ENCODE results near the gene GRIA2.

Gene GRIA2

DNA sequence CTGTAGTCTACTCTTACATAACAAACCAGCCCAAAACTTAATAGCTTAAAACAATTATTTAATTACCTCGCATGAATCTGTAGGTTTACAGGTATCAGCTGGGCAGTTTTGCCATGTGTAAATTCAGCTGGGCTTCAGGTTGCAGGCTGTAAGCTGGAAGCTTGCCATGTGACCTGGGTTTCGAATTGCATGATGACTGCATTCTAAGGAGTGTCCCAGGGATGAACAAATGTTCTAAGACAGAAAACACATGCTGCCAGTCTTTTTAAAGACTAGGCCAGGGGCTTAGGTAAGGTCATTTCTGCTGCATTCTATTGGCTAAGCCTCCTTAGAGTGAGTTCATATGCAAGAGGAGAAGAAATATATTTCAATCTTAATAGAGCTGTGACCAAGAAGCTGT, 44.8 kb downstream of the GRIA2 start:
- no peak for DNase-seq

DNA sequence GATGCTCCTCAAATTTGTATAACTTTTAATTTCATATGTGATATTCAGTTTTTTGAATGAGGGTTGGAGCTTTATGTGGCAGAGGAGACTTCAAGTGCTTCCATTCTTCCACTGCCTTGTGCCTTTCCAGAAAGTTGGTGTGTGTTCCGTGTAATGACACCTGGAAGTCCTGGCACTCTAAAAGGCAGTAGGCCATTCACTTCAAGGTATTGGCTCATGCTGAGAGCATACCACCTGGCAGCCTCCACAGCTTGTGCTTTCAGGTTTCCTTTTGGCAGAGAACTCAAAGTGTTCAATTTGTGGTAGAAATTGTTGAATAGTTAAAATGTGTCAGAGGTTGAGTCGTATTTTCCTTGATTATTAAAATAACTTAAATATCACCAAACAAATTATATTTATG, 49.6 kb downstream of the GRIA2 start:
- no peak for DNase-seq

DNA sequence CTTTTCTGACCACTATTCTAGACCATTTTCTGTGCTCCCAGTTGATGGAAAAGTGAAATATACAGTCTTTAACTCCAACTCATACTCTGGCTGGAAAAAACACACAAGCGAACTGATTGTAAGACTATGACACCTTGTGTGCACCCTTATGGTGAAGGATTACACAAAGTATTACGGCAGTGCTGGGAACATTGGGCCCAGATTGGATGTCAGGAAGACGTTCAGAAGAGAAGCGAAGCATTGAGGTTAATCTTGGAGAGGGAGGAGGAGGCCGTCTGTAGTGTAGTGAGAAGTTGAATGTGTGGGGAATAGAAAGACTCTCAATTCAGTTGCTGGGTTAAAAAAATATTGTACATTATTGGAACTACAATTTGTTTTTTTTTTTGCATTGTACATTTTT, 50.0 kb downstream of the GRIA2 start:
- no peak for DNase-seq

DNA sequence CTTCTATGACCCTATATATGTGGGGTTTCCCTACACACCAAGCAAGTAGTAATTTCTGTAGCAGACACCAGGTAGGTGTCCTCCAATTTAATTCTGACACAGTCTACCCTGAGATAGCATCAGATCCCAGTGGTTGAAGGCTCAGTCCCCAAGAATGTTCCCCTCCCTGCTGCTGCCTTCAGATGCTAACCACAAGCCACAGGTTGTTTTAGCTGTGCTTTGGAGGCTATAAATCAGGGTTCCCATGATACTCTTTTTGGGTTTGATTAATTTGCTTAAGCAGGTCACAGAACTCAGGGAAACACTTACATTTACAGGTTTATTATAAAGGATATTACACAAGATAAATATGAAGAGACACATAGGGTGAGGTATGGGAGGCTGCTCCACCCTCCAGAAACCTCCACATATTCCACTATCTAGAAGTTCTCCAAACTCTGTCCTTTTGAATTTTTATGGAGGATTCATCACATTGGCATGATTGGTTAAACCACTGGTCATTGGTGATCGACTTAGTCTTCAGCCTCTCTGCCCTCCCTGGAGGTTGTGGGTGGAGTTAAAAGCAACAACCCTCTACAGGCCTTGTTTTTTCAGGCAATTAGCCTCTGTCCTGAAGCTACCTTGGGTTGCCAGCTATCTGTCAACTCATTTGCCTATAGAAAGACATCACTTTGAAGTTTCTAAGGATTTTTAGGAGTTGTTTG, 50.8 kb downstream of the GRIA2 start:
- DNase-seq = no peak

DNA sequence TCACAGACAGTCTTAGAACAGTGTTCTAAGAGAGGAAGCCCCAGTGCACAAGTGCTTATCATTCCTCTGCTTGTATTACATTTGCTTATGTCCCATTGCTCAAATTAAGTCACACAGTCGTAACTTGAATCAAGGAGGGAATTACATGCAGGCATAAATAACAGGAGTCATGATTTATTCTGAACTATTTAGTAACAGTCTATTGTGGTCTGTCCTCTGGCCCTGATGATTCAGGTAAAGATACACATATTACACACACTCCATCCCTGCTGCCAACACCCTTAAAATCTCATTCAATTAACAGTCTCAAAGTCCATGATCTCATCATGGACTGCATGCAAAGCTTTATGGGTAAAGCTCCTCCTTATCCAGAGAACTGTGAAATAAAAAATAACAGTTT, 60.1 kb downstream of the GRIA2 start:
- DNase-seq = no peak

DNA sequence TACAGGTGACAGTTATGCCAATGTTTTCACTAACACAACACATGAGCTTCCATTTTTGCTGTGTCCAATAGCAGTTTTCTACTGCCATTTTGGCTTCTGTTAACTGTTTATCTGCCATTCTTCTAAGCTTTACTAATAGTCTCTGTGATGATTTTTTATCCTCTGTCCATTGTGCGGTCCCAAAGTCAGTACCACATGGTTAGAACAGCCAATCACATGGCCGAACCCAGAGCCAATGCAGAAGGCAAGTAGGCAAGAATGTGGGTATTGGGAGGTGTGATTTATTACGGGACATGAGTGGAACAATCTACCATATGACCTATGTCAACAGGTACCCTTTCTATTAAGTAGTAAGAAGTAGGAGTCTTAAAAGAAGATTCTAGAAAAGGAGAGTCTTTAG, 61.5 kb downstream of the GRIA2 start:
- DNase-seq = no peak

DNA sequence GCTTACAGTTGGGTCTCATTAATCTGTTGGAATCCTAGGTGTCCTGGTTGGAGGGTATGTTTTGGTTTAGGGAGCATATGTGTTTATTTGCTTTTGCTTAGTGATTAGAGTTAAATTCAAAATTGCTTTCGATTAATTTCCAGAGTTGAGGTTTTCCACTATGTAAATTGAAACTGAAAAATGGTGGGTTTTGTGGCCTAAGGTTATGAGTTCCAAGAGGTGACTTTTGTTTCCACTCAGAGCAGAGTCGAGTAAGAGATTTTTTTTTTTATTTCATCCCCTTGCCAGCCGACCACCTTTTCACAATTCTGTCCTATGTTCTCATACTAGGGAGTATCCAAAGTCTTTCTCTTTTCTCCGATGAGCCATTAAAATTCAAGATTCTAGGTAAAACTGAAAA, 66.9 kb downstream of the GRIA2 start:
- DNase-seq = no peak

DNA sequence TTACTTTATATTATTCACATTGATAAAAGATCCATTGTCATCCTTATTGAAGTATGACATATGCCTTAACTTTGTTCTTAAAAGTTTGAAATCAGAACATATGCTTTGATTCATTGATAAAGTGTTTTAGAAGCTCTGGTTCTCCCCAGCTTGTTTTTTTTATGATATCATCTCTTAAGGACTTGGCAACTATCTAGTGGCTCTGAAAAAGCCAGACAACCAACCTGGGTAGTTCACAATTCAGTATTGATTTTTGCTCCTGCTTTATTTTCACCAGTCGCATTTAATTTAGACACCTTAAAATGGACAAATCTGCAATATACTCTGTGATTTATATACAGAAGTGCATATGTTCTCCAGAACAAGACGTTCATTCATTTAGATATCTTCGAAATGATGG, 70.1 kb downstream of the GRIA2 start:
- DNase-seq = no peak

DNA sequence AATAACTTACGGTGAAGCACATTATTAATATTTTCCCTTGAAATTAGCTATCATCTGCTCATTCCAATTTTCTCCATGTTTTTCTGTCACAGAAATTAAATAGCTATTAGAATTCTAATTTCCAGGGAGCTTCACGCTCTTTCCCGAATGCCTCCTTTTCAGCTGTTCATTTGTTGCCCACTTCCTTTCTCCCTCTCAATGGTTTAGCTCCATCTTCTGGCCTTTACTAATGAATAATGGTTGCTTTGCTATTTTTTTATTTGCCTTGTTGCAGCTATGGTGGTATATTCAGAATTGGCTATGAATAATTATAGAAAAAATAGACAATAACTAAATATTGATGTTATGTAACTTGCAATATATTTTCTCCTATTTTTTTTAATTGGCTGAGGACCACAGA, 70.5 kb downstream of the GRIA2 start:
- DNase-seq = no peak

DNA sequence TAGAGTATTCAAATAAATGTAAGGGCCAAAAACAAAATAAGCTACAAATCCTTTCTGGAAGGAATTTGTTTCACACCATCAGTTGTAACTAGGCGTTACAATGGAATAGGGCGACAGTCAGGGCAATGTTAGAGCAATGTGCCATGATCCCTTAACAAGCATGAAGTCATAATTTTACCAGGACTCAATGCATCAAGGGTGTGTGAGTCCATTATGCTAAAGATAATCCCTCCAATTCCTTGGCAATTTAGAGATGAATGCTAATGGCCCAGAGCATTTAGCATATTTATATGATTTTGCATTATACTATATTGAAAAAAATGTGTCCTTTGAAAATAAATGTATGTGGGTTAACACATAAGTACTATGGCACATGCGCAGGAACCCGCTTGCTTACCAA, 73.1 kb downstream of the GRIA2 start:
- DNase-seq = no peak

DNA sequence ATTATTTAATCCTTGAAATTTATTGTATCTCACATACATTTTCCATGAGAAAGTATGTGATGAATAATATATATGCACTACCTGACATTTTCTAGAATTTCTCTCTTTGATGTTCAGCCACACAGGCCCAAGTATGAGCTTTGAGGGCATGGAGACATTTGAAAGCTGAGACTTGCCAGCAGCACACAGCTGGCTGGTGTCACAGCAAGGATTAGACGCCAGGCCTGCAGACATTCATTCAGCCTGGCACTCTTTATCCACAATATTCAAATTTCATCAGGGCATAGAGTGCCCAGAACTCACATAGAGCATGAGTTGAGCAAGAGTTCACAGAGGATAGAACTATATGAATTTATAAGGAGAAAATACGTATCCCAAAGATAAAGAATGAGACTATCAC, 74.0 kb downstream of the GRIA2 start:
- DNase-seq = no peak

DNA sequence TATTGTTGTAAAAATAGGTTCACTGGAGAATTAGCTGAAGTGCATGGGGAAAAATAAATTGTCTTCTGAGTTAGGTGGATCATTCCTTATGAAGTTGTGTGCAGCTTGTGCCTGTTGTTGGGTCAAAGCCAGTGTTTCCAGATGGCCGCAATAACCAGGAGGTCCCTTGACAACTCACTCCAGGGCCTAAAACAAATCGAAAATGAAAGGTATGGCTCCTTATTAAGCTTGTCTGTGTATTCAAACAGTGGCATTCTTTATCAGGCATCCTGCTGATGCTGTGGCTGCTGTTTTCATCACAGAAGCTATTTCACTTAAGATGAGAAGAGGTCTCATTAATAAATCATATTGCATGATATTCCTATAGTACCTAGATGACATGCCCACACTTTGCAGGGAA, 80.2 kb downstream of the GRIA2 start:
- no peak for DNase-seq

DNA sequence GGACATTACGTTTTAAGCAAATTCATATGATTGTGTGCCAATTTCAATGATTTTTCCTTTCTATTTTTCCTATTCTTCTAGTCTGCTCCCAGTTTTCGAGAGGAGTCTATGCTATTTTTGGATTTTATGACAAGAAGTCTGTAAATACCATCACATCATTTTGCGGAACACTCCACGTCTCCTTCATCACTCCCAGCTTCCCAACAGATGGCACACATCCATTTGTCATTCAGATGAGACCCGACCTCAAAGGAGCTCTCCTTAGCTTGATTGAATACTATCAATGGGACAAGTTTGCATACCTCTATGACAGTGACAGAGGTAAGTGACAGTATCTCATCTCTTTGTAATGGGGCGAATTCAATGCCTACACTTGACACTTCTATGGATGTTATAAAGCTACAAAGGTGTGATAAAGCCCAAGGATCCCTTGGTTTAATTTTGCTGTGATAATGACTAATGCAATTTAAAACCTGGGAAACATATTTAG, 83.0 kb downstream of the GRIA2 start:
- DNase-seq = no peak

DNA sequence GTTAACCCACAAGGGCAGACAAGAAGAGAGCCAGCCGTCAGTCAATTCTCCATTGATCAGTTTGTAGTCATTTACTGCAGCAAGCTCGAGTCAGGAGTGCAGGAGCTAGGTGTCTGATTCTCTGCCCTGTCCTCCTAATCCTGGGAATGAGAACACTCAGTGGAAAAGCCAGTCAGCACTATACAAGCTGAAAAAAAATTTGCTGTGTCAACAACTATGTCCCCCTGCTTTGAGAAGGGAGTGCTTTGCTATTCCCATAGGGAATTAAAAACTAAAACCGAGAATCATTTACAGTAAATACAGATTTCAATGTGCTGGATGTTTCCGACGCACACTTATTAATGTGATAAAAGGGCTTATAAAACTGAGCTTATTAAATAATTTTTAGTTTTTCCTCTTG, 84.2 kb downstream of the GRIA2 start:
- DNase-seq = no peak

DNA sequence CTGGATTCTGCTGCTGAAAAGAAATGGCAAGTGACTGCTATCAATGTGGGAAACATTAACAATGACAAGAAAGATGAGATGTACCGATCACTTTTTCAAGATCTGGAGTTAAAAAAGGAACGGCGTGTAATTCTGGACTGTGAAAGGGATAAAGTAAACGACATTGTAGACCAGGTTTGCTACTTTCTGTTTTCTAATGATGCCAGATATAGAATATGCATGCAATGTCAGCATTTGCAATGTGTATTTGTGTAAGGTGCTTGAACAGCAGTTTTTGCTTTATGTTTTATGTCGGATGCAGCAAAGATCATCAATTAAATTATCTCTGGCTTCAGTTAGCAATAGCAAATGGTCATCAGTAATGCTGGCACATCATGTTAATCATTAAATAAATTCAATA, 92.2 kb downstream of the GRIA2 start:
- DNase-seq = no peak

DNA sequence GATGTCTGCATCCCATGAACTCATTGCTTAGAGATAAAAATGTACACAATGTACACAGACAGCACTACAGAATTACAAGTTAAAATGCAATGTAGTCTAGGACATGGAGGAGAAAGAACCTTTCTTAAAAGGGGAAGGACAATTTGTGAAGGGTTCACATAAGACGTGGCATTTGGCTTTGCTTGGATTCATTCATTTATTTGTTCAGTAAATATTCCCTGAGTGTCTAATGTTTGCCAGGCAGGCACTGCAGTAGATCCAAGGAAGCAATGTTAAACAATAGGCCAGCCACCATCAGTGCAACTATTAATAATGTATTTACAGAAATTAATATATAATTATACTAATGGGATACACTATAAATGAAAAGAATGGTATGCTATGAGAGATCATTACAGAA, 94.4 kb downstream of the GRIA2 start:
- DNase-seq = no peak

DNA sequence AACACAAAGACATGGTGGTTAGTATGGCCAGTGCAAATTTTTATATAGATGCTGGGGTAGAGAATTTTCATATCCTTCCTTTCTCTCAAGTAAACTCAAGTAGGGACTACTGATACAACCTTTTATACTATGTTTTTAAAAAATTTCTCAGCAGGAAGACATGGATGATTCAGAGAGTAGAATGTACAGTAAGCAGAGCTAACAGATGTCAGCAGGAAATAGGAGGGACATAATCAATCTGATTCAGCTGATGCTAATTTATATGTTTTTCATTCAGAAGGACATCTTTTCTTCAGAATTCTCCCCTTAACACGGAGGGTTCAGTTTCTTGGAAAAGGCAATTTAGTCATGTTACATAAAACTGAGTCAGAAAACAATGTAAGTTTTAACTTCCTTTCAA, 95.4 kb downstream of the GRIA2 start:
- no peak for DNase-seq

DNA sequence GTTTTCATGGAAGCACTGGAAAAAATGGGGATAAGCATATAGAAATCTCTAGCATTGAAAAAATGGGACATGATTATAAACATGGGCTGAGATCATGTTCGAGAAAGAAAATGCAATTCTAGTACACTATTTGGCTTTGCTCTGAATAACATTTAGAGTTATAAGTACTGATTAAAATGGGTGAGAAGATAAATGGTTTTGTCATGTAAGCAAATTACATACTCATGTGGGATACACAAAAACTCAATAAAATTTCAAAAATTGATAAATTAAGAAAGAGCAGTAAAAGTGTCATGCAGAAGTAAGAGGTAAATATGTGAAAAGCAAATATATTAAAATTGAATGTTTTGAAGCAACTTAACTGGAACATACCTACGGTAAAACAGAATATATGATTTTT, 99.6 kb downstream of the GRIA2 start:
- DNase-seq = no peak

DNA sequence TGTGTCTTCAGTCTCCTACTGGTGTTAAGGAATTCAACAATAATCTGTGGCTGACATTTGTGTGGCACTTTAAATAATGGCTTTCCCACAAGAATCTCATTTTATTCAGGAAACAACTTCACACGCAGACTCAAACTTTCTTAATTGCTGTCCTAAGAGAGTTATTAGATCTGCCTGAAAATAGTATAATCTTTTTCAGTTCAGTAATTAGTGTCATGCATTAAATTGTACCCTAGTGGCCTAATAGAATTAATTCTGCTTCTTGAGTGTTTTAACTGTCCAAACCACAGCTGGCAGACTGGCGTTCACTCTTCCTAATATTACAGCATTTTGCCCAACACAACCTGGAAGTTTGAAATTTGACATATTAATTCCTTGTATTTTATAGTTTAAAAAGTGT, 107.1 kb downstream of the GRIA2 start:
- DNase-seq = no peak

DNA sequence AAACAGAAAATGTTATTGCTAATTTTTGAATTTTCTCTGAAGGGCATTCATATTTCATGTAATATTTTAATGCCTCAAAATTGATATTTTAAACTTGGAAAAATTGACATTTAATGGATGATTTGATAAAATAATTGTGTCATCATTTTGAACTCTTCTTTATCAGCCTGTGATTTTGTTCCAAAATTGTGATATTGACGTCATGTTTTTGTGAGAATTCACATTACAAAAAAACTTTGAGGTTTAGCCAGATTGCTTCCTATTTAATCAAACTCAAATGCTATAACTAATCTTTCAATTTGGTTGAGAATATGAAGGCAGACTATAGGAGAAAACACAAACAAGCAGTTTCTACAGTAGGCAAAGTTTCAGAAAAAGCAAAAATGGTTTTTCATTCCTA, 137.4 kb downstream of the GRIA2 start:
- DNase-seq = no peak

DNA sequence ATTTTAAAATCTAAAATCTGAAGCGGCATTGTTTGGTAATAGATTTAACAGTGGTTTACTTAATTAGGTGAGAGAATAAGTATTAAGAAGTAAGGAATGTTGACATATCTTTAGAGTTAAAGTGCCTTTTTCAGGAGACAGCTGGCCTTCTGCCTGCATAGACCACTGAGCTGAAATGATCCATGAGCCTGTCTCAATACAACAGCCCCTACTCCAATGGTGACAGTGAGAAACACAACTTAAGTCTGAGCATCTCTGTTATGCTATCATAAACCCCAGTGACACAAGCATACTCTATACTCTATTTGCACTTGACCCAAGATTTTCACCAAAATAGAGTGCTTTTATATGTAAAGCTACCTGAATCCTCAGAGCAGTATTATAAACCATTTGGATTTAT, 137.9 kb downstream of the GRIA2 start:
- no peak for DNase-seq

DNA sequence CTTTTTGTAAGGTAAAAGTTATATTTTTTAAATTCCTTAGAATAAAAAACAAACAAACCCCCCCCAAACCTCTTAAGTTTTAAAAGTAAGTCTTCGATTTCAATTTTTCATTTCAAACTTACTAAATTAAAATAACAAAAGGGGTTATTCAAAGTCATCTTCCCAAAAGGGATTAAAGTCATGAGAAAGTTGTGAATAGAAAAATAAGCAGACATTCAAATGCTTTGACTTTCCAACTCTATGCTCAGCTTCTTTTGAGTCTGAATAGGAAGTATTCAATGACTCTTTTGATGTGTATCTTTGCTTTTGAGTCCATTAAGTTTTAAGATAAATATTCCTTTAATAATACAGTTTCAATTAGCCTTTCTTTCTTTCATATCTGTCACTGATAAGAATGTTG, 138.3 kb downstream of the GRIA2 start:
- DNase-seq = no peak

DNA sequence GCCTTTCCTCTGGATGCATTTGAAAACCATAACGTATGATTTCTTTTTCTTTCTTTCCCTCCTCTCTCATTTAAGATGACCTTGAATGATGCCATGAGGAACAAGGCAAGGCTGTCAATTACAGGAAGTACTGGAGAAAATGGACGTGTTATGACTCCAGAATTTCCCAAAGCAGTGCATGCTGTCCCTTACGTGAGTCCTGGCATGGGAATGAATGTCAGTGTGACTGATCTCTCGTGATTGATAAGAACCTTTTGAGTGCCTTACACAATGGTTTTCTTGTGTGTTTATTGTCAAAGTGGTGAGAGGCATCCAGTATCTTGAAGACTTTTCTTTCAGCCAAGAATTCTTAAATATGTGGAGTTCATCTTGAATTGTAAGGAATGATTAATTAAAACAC, 142.8 kb downstream of the GRIA2 start:
- DNase-seq = no peak

DNA sequence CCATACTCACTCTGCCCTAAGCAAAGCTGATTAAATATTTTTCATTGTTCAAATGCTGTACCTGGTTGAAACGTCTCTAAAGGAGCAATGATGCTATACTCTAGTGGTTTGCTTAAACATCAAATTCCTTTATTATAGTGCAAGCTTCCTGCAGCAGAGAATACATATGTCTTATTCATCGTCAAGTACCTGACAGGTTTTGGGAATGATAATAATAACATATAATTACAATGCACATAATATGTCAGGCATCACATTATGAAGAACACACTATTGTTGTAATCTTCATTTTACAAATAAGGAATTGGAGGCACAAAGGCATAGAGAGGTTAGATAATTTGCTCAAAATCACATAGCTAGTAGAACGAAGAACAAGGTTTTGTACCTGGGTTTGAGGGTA, 151.6 kb downstream of the GRIA2 start:
- DNase-seq = no peak

DNA sequence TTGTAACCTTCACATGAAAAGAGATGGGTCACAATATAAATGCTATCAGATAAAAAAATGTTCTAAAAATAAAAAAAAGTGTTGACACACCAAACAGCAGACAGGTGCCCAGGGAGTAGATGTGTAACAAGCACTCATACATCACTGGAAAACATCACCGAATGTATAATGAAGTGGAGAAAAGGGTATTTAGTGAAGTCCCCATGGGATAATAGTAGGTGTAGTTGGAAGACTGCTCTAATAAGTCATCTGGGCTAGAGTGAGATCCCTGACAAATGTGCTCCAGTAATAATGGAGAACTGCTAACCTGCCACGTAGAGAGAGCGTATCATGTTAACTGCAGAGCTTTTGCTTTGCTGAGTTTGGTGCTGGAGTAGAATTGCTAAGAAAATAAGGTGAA, 152.0 kb downstream of the GRIA2 start:
- DNase-seq = no peak
